Stimulated activated naive CD4-positive, alpha-beta T cell treated with Interleukin-2 at 50 U/mL for 16 hours (primary cell): ENCODE measurements around the gene ZNF439.
"Not testable (repeated sequence)": the region's sequence is repeated elsewhere in the genome, so short reads cannot be mapped to it uniquely, and the experiment has no call there.

Experiments
- DNase-seq: peaks from one replicate; lab custom pipeline; 2025; lab: John Stamatoyannopoulos, UW

The ZNF439 gene

GRCh38 chr19:11848594-11849469, at the start of gene ZNF439:
ZNF439 (plus strand) TSS chr19:11848726; CDS start chr19:11848868, 142 bp downstream.
- DNase-seq = peak; percentile 81

GRCh38 chr19:11806354-11807098, 42.0 kb upstream of the ZNF439 start:
- no peak for DNase-seq

GRCh38 chr19:11807099-11807380, 41.5 kb upstream of the ZNF439 start:
- DNase-seq = no peak

- DNase-seq = no peak
Measured at GRCh38 chr19:11813703-11814028, 34.9 kb upstream of the ZNF439 start.

- DNase-seq = peak; percentile 84
Measured at GRCh38 chr19:11814029-11814699, 34.4 kb upstream of the ZNF439 start, which contains the start of gene ZNF440. ZNF440 (plus strand) TSS chr19:11814273; CDS start chr19:11814448, 175 bp downstream.

GRCh38 chr19:11814700-11815035, 33.9 kb upstream of the ZNF439 start:
- no peak for DNase-seq

GRCh38 chr19:11821474-11822109, 26.9 kb upstream of the ZNF439 start:
- DNase-seq = no peak

GRCh38 chr19:11828957-11829876, 19.3 kb upstream of the ZNF439 start:
- DNase-seq = not testable (repeated sequence)

- DNase-seq = no peak
Measured at GRCh38 chr19:11832253-11832912, 16.1 kb upstream of the ZNF439 start.

GRCh38 chr19:11833541-11833940, 15.0 kb upstream of the ZNF439 start:
- no peak for DNase-seq

GRCh38 chr19:11835626-11836066, 12.9 kb upstream of the ZNF439 start:
- not testable (repeated sequence) for DNase-seq

GRCh38 chr19:11843722-11844121, 4.8 kb upstream of the ZNF439 start:
- no peak for DNase-seq

GRCh38 chr19:11847615-11848014, 911 bp upstream of the ZNF439 start:
- DNase-seq = not testable (repeated sequence)

- no peak for DNase-seq
Measured at GRCh38 chr19:11848200-11848593, 329 bp upstream of the ZNF439 start.

- DNase-seq = not testable (repeated sequence)
Measured at GRCh38 chr19:11850289-11850688, 1.8 kb downstream of the ZNF439 start.

- DNase-seq = no peak
Measured at GRCh38 chr19:11853358-11853757, 4.8 kb downstream of the ZNF439 start.

GRCh38 chr19:11856596-11857250, 8.2 kb downstream of the ZNF439 start:
- no peak for DNase-seq

- no peak for DNase-seq
Measured at GRCh38 chr19:11860721-11861120, 12.2 kb downstream of the ZNF439 start.

- DNase-seq = no peak
Measured at GRCh38 chr19:11861301-11861700, 12.8 kb downstream of the ZNF439 start.

- not testable (repeated sequence) for DNase-seq
Measured at GRCh38 chr19:11867766-11868165, 19.2 kb downstream of the ZNF439 start.
